GM06990 (cell line): Measurements from ENCODE around the gene ZC3H4.

Experiments
- DNase-seq: peaks from one replicate; pipeline ENCODE4 v3.0.0-alpha.2; 2011; ENCODE audit not compliant: insufficient read length; ENCODE audit errors: extremely low read depth
- H3K27me3 ChIP-seq: replicated peaks from 2 replicates; pipeline ENCODE4 v1.6.0; 2011; ENCODE audit warnings: low read length; ENCODE audit not compliant: control insufficient read depth, insufficient read depth
- H3K36me3 ChIP-seq: 2 replicates; pipeline ENCODE4 v1.5.1; 2011; ENCODE audit warnings: low read length; ENCODE audit not compliant: control insufficient read depth, insufficient read depth
- H3K4me3 ChIP-seq: replicated peaks from 2 replicates; pipeline ENCODE4 v1.5.1; 2011; ENCODE audit warnings: low read depth, mild to moderate bottlenecking, control low read depth, low read length
- CTCF ChIP-seq: IDR thresholded peaks from 2 replicates; pipeline ENCODE4 v1.5.1; 2011; ENCODE audit warnings: low read length, control low read depth, mild to moderate bottlenecking, inconsistent platforms; ENCODE audit not compliant: insufficient read depth, poor library complexity, severe bottlenecking

ZC3H4 gene

GRCh38 chr19:47146920-47147319, 33.3 kb upstream of the ZC3H4 start:
- H3K4me3 ChIP-seq, result no peak overlapping the region
- peaks cover 24% of the 10 kb centered on the region for H3K36me3 ChIP-seq
- H3K27me3 ChIP-seq, result no peaks in the 10 kb centered on the region
- no peak for TF ChIP-seq CTCF
- no peak for DNase-seq

GRCh38 chr19:47145639-47146486, 32.3 kb upstream of the ZC3H4 start:
- TF ChIP-seq CTCF, result no peak
- H3K36me3 ChIP-seq, result peaks cover 23% of the 10 kb centered on the region

GRCh38 chr19:47144630-47145029, 31.1 kb upstream of the ZC3H4 start:
- peaks cover 20% of the 10 kb centered on the region for H3K36me3 ChIP-seq
- no peak for DNase-seq
- H3K4me3 ChIP-seq, result no peak overlapping the region
- no peak for TF ChIP-seq CTCF
- H3K27me3 ChIP-seq, result no peaks in the 10 kb centered on the region

More at GRCh38 chr19:47145639-47146486, 32.3 kb upstream of the ZC3H4 start:
- DNase-seq, result no peak
- Histone ChIP-seq H3K4me3 (no peak overlapping the region), H3K27me3 (no peaks in the 10 kb centered on the region)

- H3K27me3 ChIP-seq, result no peaks in the 10 kb centered on the region
- no peak overlapping the region for H3K4me3 ChIP-seq
- DNase-seq, result no peak
- no peak for TF ChIP-seq CTCF
- H3K36me3 ChIP-seq, result peaks cover 20% of the 10 kb centered on the region
Measured at GRCh38 chr19:47143322-47144073, 29.9 kb upstream of the ZC3H4 start.

GRCh38 chr19:47142779-47143178, 29.2 kb upstream of the ZC3H4 start:
- Histone ChIP-seq H3K36me3 (peaks cover 20% of the 10 kb centered on the region), H3K27me3 (no peaks in the 10 kb centered on the region)
- no peak for DNase-seq

More at GRCh38 chr19:47142779-47143178, 29.2 kb upstream of the ZC3H4 start:
- H3K4me3 ChIP-seq, result no peak overlapping the region
- TF ChIP-seq CTCF, result no peak
